Measurements from ENCODE around the gene GPR78.
"Not testable (repeated sequence)": the region's sequence is repeated elsewhere in the genome, so short reads cannot be mapped to it uniquely, and the experiment has no call there.

Gene GPR78

DNA sequence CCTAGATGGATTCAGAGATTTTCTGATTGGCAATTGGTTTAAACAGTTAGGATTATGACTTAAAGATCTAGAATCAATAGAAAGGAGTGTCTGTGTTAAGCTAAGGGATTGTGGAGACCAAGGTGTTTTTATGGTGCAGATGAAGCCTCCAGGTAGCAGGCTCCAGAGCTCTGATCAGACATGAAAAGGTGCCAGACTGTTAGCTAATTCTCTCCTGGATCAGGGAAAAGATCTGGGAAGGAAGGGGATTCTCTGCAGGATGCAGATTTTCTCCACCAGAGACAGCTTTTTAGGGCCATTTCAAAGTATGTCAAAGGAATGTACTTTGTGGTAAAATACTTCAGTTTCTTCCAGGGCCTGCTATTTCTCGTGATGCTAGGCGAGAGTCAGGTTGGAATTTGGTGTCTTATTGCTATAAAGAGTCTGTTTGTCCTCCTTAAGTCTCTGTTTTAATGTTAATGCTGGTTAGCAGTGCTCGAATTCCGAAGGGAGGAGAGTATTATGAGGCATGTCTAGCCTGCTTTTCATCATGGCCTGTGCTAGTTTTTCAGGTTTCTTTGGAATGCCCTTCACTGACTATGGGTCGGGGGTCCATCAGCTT lies 12.0 kb upstream of the GPR78 start:
- DNase-seq = no peak

DNA sequence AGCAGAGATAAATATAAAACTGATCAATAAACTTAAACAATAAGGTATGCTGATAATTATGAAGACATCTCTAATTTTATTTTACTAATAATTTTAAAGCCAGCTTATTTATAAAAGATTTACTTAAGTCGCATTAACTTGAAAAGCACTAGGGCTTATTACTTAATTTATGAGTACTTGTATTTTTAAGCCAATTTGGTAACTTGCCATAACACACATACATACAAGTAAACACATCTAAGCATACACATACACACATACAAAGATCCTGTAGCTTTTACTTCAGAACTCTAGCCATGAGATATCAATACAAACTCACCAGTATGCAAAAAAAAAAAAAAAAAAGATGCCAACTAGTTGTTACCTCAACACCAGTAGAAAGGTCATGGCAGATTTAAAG lies 10.0 kb upstream of the GPR78 start:
- DNase-seq = no peak

DNA sequence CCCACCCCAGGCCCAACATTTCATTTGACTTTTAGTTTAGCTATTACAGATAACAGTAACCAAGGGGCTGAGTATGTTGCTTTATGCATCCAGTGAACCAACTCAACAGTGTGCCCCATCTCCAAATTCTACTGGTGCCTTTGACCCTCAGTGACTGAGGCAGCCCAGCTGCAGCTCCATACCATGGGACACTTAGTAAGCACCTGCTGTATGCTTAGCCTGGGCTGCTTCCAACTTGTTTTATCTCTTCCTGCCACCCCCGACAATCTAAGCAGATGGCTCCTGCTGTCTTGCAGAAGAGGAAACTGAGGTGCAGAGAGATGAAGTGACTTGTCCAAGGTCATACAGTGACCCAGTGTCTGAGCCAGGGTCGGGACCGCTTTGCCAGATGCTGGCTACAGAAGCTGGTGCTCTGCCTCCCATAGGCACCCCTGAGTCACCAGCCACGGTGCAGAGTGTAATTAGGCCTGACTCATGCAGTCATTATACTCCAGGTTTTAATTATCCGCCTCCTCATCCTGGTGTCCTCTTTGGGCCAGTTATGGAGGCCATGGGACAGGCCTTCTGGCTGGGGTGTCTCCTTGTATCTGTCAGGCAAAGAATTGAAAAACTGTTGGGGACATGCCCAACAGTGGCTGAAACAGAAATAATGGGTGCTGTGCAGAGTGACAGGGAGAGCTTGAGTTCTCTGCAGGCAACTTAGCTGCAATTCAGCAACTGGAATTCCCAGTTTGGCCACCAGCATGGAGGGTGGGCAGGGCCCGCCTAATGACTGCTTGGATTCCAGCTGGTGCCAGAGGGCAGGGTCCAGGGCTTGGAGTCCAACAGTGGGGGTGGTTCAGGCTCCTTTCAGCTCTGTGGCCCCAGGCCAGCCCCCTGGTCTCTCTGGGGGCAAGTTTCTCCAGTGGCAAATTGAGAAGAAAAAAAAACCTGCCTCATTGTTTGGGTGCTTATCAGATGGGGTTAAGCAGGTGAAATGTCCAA lies 8.2 kb upstream of the GPR78 start:
- DNase-seq = no peak

DNA sequence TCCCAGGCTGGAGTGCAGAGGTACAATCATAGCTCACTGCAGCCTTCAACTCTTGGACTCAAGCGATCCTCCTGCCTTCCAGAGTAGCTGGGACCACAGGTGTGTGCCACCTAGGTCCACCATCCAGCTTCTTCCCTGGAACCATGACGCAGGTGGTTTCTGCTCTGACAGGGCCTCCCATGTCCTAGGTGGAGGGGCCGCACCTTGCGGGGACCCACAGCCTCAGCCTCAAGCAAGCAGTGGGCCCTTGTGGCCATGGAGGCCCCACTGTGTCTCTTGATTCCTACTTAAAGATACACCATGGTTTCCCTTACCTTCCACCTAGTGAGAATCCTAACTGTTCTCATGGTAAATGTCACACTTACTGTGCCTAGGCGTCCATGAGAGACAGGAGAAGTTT lies 6.9 kb upstream of the GPR78 start:
- DNase-seq = no peak

DNA sequence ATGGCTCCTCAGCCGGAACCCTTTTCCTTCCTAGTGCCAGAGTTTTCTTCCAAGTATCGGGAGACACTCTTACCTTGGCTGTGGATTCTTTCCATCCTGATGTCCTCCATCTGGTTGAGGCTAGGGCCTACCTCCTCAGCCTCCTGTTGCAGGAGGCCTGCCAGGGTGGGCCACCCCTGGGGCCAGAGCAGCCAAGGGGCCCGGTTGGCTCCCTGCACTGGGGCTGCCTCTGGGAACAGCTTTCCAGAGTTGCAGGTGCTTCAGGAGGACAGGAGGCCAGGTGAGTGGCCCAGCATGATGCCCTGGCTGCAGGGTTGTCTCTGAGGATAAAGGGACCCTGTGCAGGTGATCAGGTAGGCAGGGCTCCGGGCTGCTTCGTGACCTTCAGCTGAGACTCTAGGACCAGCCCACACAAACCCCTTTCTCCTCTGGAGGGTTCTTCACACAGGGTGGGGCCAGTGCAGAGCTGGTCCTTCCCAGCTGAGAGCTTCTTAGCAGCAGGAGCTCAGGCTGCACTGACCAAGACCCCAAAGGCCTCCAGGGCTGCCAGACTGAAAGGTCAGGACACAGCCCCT lies 5.3 kb upstream of the GPR78 start:
- no peak for DNase-seq

DNA sequence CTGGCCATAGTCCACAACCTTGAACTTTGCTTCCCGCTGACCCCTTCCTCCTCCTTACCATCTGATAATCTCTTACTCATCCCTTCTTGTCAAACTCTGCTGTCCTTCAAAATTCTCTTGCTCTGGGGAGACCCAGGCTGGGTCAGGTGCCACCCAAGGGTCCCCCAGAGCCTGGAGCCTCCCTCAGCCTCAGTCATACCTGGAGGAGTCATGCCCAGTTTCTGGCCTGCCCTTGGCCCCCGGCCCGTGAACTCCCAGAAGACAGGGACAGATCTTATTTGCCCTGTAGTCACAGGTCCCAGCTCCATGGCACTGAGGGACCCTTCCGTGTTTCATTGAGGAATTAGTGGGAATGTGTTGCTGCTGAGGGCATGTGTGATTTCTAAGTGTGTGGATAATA lies 4.7 kb upstream of the GPR78 start:
- no peak for DNase-seq

DNA sequence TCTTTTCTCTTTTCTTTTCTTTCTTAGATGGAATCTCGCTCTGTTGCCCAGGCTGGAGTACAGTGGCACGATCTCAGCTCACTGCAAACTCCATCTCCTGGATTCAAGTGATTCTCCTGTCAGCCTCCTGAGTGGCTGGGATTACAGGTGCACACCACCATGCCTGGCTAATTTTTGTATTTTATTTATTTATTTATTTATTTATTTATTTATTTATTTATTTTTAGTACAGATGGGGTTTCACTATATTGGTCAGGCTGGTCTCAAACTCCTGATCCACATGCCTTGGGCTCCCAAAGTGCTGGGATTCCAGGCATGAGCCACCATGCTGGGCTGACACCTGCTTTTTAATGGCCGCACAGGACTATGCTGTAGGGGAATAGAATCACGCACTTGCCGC lies 3.6 kb upstream of the GPR78 start:
- DNase-seq = not testable (repeated sequence)

DNA sequence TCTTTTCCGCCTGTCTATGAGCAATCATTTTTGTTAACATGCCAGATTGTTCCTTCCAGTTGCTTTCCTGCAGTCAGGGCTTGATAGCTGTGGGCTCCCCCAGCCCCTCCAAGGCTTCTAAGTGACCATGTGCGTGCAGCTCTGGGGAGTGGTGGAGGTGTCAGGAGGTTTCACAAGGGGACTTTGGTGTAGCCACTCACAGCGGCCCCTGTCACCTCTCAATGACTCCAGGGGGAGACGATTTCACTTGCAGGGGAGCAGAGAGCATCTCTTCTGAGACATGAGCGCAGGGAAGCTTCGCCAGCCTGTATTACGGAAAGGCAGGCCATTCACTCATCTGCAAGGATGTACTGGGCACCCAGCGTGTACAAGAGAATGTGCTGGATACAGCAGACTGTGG lies 3.1 kb upstream of the GPR78 start:
- no peak for DNase-seq

DNA sequence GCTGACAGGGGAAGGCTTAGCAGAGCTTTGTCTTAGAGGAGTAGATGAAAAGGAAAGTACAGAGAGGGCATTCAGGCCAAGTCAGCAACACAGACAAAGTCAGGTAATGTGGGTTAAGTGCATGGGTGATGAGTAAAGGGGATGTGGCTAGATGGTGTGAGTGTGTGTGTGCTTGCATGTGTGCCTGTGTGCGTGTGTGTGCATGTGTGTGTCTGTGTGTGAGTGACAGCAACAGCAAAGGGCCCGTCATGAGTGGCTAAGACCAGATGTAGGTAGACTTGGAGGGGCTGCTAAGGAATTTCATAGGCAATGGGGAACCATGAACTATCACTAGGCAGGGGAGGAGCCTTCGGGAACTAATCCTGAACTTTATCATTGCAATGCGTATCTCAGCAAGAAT lies 2.2 kb upstream of the GPR78 start:
- no peak for DNase-seq

DNA sequence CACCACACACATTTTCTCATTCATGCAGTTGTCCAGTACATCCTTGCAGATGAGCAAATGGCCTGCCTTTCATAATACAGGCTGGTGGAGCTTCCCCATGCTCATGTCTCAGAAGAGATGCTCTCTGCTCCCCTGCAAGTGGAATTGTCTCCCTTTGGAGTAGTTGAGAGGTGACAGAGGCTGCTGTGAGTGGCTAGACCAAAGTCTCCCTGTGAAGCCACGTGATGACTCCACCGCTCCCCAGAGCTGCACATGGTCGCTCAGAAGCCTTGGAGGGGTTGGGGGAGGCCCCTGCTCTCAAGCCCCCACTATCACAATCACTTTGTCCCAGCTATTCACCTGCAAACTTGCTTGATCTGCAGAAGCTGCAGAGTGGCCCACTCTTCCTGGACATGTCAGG lies 1.5 kb upstream of the GPR78 start:
- no peak for DNase-seq

DNA sequence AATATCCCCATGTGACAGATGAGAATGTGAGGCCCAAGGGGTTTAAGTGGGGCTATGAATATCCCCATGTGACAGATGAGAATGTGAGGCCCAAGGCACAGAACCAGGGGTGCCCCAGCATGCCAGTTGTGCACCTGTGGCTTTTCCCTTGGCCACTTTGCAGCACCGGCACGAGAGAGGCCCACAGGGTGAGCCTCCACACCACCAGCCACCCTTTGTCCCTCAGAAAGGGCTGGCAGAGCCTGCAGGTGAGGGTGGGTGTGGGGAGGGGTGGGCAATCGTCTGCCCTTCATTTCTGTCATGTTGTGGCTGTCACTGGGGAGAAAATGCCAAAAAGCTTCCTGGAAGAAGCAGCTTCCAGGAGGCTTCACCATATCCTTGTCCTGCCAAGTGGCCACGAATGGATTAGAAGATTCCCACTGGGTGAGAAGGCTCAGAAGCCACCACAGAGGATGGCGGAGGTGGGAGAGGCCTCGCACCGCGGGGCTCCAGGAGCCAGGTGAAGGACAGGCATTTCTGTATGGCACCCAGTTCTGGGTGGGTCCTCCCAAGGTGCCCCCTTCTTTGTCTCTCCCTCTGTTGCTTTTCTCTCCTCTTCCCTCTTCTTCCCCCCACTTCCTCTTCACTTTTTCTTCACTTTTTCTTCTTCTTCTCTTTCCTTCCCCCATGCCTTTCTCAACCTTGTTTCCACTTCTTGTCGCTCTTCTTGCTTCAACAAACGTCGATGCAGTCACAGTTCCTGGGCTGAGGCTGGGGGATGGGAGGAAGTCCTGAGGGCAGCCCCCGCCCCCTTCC lies 469 bp upstream of the GPR78 start:
- DNase-seq = no peak

DNA sequence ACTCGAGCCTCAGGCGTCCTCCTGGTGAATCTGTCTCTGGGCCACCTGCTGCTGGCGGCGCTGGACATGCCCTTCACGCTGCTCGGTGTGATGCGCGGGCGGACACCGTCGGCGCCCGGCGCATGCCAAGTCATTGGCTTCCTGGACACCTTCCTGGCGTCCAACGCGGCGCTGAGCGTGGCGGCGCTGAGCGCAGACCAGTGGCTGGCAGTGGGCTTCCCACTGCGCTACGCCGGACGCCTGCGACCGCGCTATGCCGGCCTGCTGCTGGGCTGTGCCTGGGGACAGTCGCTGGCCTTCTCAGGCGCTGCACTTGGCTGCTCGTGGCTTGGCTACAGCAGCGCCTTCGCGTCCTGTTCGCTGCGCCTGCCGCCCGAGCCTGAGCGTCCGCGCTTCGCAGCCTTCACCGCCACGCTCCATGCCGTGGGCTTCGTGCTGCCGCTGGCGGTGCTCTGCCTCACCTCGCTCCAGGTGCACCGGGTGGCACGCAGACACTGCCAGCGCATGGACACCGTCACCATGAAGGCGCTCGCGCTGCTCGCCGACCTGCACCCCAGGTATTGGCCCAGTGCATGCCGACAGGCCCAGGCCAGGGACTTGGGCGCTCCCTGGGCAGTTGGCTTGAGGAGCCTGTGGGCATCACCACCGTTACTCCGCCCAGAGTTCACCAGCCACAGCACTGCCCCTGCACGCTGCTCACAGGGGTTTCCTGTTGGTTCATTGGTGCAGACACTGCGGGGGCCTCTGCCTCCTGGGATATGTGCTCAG lies 1.1 kb downstream of the GPR78 start:
- no peak for DNase-seq

DNA sequence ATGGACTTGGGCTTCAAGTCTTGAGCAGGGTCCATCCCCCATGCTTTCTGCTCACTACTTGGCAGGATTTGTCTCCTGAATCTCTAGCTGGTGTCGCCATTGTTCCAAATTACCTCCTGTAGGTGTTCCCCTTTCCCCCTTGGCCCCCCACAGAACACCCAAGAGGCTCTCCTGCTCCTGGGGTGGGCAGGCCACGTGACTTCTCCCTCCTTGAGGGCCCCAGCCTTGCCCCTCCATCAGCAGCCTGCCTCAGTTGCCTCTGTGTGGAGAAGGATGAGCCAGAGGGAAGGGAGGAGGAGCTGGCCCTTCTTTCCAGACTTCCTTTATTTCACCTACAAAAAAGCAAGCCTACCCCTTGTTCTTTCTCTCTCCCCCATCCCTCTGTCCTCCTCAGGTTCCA lies 1.8 kb downstream of the GPR78 start:
- no peak for DNase-seq

DNA sequence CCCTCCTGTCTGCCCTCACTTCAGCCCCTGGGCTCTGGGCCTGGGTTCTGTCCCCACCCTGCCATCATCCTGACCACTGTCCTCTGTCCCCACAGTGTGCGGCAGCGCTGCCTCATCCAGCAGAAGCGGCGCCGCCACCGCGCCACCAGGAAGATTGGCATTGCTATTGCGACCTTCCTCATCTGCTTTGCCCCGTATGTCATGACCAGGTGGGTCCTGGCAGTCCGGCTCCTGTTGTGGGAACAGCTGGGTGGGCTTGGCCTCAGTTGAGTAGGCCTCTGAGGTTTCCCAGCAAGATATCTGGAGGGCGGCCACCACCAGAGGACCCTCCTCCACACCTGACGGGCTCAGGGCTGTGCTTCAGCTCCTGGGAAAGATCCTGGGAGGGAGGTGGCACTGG lies 2.2 kb downstream of the GPR78 start:
- DNase-seq = no peak

DNA sequence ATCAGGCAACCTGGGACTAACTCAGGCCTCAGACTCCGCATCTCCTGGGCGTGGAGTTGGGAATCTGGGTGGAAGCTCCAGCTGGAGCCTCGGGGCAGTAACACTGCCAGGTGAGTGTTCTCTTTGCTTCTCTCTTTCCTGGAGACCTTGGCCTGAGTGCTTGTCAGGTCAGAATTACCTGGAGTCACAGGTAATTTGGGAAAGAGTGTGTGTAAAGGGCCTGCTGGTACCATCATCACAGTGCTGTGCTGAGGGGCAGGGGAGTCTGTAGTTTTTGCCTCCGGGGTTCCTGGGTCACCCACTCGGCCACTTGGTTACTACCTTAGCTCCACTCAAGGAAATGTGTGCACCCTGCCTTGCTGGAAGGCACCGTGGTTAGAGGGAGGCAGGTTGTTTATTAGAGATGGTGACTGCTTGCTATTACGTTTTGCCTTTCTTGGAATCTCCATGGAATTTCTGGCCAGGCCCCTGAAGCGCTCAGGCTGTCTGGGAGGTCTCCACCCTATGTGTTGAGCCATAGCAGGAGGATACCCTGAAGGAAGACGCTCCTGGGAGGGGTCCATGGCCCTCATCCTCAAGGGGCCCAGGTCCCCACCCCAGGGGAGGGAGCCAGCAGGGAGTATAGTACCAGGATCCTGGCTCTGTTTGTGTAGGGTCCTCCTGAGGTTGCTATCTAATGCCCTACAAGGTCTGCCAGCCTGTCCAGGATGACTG lies 2.9 kb downstream of the GPR78 start:
- DNase-seq = no peak

DNA sequence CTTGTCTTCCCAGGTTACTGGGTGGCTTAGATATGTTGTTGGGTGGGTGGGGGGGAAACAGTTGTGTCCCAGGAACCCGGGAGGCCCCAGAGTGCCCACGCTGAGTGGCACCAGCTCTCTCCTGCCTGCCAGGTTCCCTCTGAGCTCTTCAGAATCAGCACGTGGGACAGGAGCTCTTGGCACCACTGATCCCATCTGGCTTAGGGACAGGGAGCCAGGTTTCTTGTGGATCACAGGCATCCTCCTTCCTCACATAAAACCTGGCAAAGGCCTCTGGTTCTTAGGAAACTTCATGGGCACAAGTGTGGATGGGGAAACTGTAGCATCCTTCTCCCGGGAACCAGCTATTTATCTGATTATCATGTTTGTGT lies 3.4 kb downstream of the GPR78 start:
- DNase-seq = no peak

DNA sequence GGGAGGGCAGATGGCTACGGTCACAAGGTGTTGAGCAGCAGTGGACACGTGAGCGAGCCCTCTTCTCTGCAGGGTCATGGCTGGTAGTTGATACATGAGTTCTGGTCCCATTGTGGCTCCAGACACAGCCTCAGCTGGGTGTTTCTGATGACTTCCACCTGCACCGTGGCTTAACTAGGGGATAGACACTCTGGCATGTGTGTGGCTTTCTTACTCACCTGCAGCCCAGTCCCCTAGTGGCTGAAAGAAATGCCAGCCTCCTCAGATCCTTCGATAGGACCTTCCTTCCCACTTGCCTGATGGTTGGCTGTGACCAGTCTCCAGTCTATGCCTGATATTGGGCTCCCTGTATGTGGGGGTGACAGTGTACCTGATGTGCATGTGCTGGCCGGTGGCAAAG lies 5.0 kb downstream of the GPR78 start:
- DNase-seq = no peak

DNA sequence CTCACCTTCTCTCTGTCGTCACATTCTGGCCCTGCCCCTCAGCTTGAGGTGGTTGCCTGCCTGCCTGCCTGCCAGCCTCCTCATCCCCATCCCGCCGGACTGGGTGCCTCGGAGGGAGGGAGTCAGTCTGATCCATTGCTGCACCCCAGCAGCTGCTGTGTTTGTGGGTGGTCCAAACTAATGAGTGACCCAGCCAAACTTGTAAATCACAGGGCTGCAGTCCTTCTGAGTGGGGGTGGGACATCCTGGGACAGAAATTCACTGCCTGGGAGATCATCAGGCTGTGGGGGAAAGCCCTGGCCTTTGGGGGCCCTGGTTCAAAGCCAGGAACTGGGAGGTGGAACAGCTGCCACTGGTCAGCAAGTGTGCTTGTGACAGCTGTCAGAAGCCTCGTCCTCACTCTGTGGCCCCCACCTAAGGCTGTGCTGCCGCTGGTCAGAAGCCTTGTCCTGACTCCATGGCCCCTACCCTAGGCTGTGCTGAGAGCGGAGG lies 5.6 kb downstream of the GPR78 start:
- no peak for DNase-seq

DNA sequence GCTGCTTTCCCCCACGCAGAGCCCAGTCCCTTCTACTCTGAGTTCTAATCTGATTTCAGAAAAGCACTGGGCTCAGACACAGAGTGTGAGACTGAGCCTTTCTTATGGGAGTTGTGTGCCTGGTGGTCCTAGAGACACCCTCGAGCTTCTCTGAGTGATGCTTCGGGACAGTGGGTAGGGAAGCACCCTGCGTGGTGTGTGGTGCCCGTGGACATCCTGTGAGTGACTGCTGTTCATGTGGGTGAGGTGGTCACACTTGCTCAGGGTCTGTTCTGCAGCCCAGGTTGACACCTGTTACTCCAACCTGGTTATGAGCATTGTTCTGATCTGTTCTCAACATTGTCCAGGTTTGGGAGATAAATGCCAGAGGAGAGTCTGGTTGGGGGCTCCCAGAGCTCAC lies 6.1 kb downstream of the GPR78 start:
- DNase-seq = no peak

DNA sequence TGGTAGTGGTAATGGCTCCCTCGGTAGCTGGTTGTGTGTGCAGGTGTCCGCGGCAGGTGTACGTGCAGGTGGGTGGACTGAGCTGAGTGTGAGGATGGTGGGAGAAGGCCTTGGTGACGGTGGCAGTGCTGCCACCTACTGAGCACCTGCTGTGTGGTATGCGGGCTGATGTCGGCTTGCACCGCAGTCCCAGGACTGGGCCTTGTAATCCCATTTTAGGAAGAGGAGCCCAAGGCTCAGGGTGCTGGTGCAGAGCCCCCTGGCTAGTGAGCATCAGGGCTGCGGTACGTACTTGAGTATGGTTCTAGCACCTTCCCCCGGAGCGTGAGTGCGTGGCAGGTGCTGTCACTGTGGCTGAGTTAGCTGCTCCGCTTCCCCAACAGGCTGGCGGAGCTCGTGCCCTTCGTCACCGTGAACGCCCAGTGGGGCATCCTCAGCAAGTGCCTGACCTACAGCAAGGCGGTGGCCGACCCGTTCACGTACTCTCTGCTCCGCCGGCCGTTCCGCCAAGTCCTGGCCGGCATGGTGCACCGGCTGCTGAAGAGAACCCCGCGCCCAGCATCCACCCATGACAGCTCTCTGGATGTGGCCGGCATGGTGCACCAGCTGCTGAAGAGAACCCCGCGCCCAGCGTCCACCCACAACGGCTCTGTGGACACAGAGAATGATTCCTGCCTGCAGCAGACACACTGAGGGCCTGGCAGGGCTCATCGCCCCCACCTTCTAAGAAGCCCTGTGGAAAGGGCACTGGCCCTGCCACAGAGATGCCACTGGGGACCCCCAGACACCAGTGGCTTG lies 6.7 kb downstream of the GPR78 start:
- DNase-seq = no peak

Measured in activated CD4-positive, alpha-beta T cell treated with anti-CD3 and anti-CD28 coated beads, Interleukin-2, amount 50 U/mL, for 4 hours (primary cell).